Spinal cord (tissue), 10 donors: ENCODE results near the gene RASAL3. TPM values are rescaled to one million over a fixed set of nuclear protein-coding genes. Genes with fewer than 3 reads are reported as not detected.

ENCODE experiments used
- DNase-seq, 6 donors: peaks; one replicate each; pipeline versions ENCODE4 v3.0.0 to v3.0.0-alpha.2; 2013 to 2015; ENCODE audit warnings: low spot score in 6 of 6, low read depth in 4 of 6
- H3K27ac ChIP-seq: one replicate; pipeline ENCODE4 v1.5.1; 2013; ENCODE audit warnings: low read depth, low read length, control low read depth
- H3K27me3 ChIP-seq: one replicate; pipeline ENCODE4 v1.6.1; 2013; ENCODE audit warnings: low read length; ENCODE audit not compliant: control insufficient read depth, insufficient read depth
- H3K36me3 ChIP-seq: one replicate; pipeline ENCODE4 v1.6.1; 2013; ENCODE audit warnings: low read length; ENCODE audit not compliant: control insufficient read depth, insufficient read depth
- H3K4me1 ChIP-seq: one replicate; pipeline ENCODE4 v1.6.1; 2013; ENCODE audit warnings: low read length; ENCODE audit not compliant: control insufficient read depth, insufficient read depth
- H3K4me3 ChIP-seq: one replicate; pipeline ENCODE4 v1.5.1; 2013; ENCODE audit warnings: low read depth, low read length, control low read depth
- H3K9me3 ChIP-seq: one replicate; pipeline ENCODE4 v1.6.1; 2013; ENCODE audit warnings: low read length; ENCODE audit not compliant: control insufficient read depth, insufficient read depth
- WGBS: methylation state at CpG from one replicate; pipeline ENCODE4 v1.1.5; 2013; ENCODE audit warnings: missing lambda C conversion rate; ENCODE audit not compliant: insufficient coverage; 5-methylcytosine and 5-hydroxymethylcytosine counted together
- polyA plus RNA-seq, 2 donors: library from polyadenylated mRNA; unstranded; fragments of 120-200 nt; gene quantifications; one replicate each; pipeline ENCODE4 v1.2.1, GENCODE V29; 2013; ENCODE audit not compliant: insufficient read length in 2 of 2
- total RNA-seq, 2 donors: library from RNA; depleted of rRNA in 1 of 2; stranded (reverse); fragments of 120-200 nt in 1 of 2; fragments of >200 nt in 1 of 2; gene quantifications; one replicate each; pipeline versions ENCODE4 v1.2.3 to v1.2.4, GENCODE V29; 2013 to 2014
- donor health status: healthy.

The RASAL3 gene
- total and polyA plus RNA-seq, 4 donors: 1.9 to 4.2 (median 2.8) TPM

DNA sequence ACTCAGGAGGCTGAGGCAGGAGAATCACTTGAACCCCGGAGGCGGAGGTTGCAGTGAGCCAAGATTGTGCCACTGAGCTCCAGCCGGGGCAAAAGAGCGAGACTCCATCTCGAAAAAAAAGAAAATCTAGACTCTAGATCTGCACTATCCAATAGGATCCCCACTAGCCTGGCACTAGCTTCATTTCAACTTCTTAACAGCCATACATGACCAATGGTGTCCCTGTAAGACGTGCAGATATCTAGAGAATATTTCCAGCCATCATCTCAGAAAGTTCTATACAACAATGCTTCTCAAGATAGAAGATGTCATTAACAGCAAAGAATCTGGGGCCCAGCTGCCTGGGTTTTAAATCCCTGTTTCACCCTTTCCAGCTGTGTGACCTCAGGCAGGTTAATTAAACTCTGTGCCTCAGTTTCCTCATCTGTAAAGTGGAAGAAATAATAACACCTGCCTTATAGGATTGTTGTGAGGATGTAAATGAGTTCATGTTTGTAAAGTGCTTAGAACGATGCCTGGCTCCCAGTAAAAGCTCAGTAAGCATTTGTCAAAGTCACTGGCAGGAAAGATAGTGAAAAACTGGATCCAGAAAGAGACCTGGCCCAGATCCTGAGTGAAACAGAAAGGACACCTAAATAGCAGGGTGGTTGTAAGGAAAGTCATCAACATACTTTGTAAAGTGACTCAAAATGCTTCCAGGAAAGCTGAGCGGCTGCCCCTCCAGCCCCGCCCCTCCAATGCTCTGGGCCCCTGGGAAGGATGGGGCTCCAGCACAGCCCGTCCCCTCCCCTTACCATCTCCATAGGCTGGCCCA is 28.1 kb downstream of the RASAL3 start:
- Histone ChIP-seq H3K27me3 (no peaks in the 10 kb centered on the region), H3K36me3 (peaks cover 61% of the 10 kb centered on the region), H3K4me3 (no peak overlapping the region), H3K27ac (no peak overlapping the region), H3K4me1 (peaks cover 36% of the 10 kb centered on the region), H3K9me3 (no peaks in the 10 kb centered on the region)
- DNase-seq: no peak
- whole genome bisulfite sequencing: 90% methylated on average over 9 of the region's 10 CpGs

DNA sequence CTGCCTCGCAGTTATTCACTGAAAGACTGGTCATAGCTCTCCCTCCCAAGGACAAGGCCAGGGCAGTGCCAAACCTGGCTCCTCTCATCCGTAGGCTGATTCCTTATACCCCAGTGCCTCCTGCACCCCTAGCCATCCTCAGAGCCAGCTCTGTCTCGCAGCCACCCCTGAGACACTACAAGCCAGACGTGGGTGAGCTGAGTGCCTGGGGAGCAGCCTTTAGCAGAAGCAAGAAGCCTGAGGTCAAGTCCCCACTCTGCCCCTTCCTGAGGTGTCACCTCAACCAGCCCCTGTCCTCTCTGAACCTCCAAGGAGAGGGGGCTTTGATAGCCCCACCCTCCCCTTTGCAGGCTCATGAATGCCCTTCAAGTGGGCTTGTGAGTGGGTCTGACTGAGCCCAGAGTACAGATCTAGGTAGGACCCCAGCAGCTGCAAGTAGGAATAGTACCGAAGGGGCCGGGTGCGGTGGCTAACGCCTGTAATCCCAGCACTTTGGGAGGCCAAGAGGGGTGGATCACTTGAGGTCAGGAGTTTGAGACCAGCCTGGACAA is 30.8 kb downstream of the RASAL3 start:
- Histone ChIP-seq H3K36me3 (peaks cover 62% of the 10 kb centered on the region), H3K9me3 (no peaks in the 10 kb centered on the region), H3K4me1 (peaks cover 34% of the 10 kb centered on the region), H3K27me3 (no peaks in the 10 kb centered on the region), H3K4me3 (peak overlapping the region; percentile 74), H3K27ac (peak overlapping the region; percentile 87)
- WGBS: 60% methylated on average over 7 of the region's 8 CpGs
- DNase-seq: no peak

DNA sequence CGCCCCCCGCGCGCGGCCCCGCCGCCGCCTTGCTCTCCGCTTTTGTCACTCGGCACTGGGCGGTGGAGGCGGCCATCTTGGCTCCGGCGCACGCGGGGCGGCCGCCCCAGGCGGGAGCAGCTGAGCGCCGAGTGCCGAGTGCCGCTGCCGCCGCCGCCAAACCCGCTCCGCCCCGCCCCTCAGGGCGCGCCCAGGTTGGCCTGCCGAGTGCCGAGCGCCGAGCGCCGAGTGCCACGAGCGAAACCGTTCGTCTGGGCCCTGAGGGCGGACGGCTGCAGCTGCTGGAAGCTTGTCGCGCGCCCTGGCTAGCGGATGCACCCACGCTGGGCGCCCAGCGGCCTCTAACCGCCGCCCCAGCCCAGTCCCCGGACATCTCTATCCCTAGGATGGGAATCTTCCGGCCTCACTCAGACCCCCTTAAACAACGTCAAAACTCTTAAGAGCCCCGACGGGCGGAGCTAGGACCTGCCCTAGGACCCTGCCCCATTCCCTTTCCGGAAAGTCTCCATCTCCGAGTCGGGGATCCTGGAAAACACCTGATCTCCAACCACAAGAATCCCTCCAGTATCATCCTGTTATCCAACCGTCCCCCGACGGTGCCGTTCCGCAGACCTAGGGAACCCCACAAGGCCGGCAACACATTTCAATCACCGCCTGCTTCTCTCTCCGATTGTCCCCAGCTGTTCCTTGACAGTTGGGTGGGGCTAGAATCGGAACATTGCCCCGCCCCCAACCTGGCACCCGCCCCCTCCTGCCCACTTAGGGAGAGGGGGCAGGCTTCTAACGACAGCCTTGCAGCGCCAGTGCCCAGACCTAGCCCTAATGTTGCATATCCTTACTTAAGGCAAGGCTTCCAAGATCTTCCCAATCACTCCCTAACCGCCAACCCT is 31.5 kb downstream of the RASAL3 start:
- WGBS: under 1% methylated on average over 69 of the region's 75 CpGs
- peak; percentile 63 to 97 (median 86) for DNase-seq
- Histone ChIP-seq H3K4me1 (peaks cover 34% of the 10 kb centered on the region), H3K9me3 (no peaks in the 10 kb centered on the region), H3K36me3 (peaks cover 62% of the 10 kb centered on the region), H3K27me3 (no peaks in the 10 kb centered on the region), H3K27ac (peak overlapping the region; percentile 87), H3K4me3 (peak overlapping the region; percentile 74)

DNA sequence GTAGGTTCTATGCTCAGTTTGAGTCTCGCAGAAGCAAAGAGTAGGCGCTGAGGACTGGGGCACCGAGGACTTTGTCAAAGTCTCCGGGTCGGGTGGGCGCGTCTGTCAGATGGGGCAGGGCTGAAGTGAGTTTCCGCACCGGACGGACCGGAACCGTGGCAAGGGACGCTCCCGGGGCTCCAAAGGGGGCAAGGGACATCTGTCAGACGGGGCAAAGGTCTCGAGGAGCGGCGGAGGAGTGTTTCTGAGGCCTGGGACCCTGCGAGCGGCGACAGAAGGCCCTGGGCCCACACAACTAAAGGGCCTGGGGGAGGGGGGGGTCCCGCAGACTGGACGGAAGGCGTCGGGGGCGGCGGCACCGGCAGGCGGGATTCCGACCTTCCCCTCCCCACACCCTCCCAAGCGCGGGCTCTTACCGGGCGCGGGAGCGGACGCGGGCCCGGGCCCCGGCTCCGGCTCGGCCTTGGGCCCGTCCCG is 32.3 kb downstream of the RASAL3 start:
- DNase-seq: no peak
- no peaks in the 10 kb centered on the region for H3K9me3 ChIP-seq
- no peaks in the 10 kb centered on the region for H3K27me3 ChIP-seq
- H3K36me3 ChIP-seq: peaks cover 62% of the 10 kb centered on the region
- H3K4me3 ChIP-seq: peak overlapping the region; percentile 69
- H3K4me1 ChIP-seq: peaks cover 34% of the 10 kb centered on the region
- WGBS: 0% methylated on average over 32 of the region's 44 CpGs
- peak overlapping the region; percentile 29 for H3K27ac ChIP-seq

GRCh38 chr19:15431396-15432017 is 32.8 kb downstream of the RASAL3 start:
- 23% methylated on average over 6 of the region's 7 CpGs for WGBS
- Histone ChIP-seq H3K4me3 (peak overlapping the region; percentile 69), H3K9me3 (no peaks in the 10 kb centered on the region), H3K27me3 (no peaks in the 10 kb centered on the region), H3K4me1 (peaks cover 34% of the 10 kb centered on the region), H3K27ac (no peak overlapping the region), H3K36me3 (peaks cover 62% of the 10 kb centered on the region)
- DNase-seq: no peak

- H3K4me1 ChIP-seq: peaks cover 34% of the 10 kb centered on the region
- 86% methylated on average over 10 of the region's 10 CpGs for WGBS
Observed at GRCh38 chr19:15430526-15431120, 33.7 kb downstream of the RASAL3 start.

DNA sequence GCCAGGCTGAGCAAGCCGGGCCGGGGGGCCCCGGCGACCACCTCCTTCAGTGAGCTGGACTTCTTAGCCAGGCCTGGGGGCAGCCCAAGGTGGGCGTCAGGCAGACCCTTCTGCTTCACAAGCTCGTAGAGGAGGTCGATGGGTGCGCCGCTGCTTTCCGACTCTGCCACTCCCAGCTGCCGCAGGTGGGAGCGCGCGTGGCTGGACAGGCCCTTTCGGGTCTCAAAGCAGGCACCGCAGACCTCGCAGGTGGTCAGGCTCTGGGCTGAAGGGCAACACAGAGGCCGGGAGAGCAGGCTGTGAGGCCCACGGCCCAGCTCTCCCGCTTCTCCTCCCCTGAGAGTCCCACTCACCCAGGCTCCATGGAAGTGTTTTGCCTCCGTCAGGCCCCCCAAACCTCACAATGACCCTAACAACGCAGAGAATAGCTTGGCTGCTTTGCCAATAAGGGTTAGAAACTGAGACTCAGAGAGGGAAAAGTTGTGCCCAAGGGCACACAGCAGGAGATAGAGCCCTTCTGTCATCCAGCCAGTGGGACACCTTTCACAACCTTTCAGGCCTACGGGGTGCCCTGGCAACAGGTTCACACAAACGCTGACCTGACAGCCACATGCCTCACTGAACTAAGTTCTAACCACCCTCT is 34.4 kb downstream of the RASAL3 start:
- 90% methylated on average over 24 of the region's 24 CpGs for WGBS
- H3K27me3 ChIP-seq: no peaks in the 10 kb centered on the region
- H3K27ac ChIP-seq: no peak overlapping the region
- H3K4me3 ChIP-seq: no peak overlapping the region
- H3K36me3 ChIP-seq: peaks cover 65% of the 10 kb centered on the region
- peaks cover 34% of the 10 kb centered on the region for H3K4me1 ChIP-seq
- no peak for DNase-seq
- no peaks in the 10 kb centered on the region for H3K9me3 ChIP-seq

More at GRCh38 chr19:15430526-15431120, 33.7 kb downstream of the RASAL3 start:
- no peaks in the 10 kb centered on the region for H3K9me3 ChIP-seq
- H3K4me3 ChIP-seq: no peak overlapping the region
- H3K27me3 ChIP-seq: no peaks in the 10 kb centered on the region
- no peak for DNase-seq
- peaks cover 65% of the 10 kb centered on the region for H3K36me3 ChIP-seq
- H3K27ac ChIP-seq: no peak overlapping the region

- H3K4me3 ChIP-seq: no peak overlapping the region
- DNase-seq: no peak
- H3K9me3 ChIP-seq: no peaks in the 10 kb centered on the region
- no peak overlapping the region for H3K27ac ChIP-seq
- WGBS: 91% methylated on average over 22 of the region's 22 CpGs
- peaks cover 34% of the 10 kb centered on the region for H3K4me1 ChIP-seq
- H3K27me3 ChIP-seq: no peaks in the 10 kb centered on the region
- peaks cover 68% of the 10 kb centered on the region for H3K36me3 ChIP-seq
Observed at GRCh38 chr19:15428956-15429824, 35.2 kb downstream of the RASAL3 start.
